Astrocyte (in vitro differentiated cells and primary cell): Measurements from ENCODE around the gene GLRA2.

Experiments
- CTCF ChIP-seq: IDR thresholded peaks from 2 replicates; pipeline ENCODE4 v1.5.1; 2011; ENCODE audit warnings: low read depth, mild to moderate bottlenecking, inconsistent platforms, low read length, moderate library complexity; ENCODE audit not compliant: insufficient read depth
- EZH2 ChIP-seq: IDR thresholded peaks from 2 replicates; pipeline ENCODE4 v1.6.1; 2012; ENCODE audit warnings: mild to moderate bottlenecking, low read length, inconsistent platforms; ENCODE audit not compliant: insufficient read depth

- TF ChIP-seq CTCF, result no peak
- no peak for TF ChIP-seq EZH2
Observed at GRCh38 chrX:14509325-14510057, 19.8 kb upstream of the GLRA2 start.
